GM18520 (cell line): ENCODE results near the gene COL5A3.

ENCODE experiments used
- ATAC-seq: cut with Tn5 transposase; IDR thresholded peaks from one replicate; pipeline ENCODE4 v1.9.1; 2021; ENCODE audit not compliant: unreplicated experiment

Gene COL5A3

DNA sequence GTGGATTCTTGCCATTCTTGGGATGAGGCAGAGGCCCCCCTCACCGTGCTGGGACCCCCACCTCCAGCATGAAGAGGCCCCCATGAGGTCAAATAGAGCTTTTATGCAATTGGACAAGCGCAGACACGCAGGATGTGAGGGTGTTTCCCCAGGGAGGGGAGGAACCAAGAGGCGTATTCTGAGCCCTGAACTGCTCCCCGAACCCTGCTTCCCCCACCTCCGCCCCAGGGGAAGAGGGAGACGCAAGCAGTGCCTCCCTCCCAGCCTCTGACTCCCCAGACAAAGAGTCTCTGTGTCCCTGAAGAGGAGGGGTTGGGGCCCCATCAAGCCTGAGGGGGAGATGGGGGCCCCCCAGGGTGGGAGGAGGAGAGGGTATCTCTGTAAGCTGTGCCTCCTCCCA is 1.7 kb upstream of the COL5A3 start:
- ATAC-seq, result no peak

DNA sequence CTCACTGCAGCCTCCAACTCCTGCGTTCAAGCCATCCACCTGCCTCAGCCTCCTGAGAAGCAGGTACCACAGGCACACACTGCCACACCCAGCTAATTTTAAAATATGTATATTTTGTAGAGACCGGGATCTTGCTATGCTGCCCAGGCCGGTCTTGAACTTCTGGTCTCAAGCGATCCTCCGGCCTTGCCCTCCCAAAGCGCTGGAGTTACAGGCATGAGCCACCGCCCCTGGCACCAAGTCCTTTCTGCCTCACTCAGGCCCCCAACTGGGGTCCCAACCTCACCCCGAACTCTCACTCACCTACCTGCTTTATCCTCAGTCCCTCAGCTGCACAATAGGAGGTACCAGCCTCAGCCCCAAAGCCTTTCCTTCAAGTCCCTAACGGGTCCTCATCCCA is 635 bp upstream of the COL5A3 start:
- ATAC-seq, result no peak

DNA sequence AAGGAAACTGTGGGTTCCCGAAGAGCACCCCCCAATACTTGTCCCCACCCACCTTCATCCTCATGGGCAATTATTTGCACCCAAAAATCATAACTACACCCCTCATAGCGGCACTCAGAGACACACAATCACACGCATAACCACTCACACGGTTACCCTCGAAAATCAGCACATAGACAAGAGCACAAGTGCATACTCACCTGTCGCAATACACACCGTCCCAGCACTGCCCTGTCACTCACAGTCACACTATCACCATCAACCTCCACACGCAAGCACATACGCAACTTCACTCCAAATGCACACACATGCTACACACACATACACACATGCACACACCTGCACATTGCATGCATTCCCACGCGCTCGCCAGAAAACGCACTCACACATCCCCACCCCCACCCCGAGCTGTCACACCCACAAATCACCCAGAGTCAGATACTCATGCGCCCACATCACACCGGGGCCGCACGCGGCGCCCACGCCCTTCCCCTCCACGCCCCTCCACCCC is 535 bp downstream of the COL5A3 start:
- ATAC-seq, result no peak

DNA sequence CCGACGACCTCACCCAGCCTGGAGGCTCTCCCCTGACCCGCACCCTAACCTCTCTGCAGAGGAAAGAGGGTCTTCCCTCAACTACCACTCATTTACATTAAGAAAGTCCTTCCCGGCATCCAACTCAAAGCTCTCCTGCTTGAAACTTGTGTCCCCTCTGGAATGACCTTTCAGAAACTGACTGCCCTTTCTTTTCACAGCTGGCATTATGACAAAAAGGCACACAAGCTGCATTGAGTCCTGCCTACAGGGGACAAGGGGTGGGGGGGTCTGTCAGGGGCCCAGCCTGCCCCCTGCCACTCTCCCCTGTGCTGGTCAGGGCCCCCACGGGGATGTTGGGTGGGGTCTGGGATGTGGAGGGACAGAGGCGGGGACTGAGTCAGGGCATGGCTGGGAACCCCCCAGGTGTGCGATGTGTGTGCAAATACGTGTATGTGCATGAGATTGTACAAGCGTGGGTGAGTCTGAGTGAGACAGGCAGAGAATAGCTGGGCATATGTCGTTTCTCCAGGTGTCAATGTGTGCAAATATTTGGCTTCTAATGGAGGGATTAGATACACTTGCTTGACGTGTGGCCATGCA is 2.0 kb downstream of the COL5A3 start:
- ATAC-seq, result no peak

DNA sequence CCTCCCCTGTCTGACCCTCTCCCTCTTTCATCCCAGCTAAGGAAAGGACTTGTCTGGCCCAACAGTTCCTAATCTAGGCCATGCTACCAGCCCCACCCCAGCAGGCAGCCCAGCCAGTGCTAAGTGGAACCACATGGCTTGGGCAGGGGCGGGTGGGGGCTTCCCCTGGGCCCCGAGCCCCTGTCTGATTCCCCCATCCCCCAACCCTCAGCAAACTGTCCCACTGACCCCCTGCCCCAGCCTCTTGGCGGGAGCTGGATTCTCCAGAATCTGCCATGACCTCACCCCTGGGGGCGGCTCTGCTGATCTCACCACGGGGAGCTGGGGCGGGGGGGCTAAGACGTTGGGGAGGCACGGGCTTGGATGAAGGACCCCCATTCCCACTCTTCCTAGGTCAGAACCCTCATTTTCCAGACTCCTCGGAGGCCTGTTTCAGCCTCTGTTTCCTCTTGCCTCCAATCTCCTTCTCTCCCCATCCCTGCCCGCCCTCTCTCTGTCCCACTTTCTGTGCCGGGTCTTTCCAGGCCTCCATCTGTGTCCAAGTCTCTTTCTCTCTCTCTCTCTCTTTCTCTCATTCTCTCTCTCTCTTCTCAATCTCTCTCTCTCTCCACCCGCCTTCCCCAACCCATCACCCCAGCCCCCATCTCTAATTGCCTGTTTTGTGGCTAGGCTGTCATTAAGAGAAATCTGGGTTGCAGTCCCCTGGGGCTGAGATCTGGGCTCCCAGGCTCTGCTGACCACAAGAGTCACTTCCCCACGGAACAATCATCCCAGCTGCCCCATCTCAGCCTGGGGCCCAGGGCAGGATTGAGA is 2.7 kb downstream of the COL5A3 start:
- ATAC-seq, result no peak

DNA sequence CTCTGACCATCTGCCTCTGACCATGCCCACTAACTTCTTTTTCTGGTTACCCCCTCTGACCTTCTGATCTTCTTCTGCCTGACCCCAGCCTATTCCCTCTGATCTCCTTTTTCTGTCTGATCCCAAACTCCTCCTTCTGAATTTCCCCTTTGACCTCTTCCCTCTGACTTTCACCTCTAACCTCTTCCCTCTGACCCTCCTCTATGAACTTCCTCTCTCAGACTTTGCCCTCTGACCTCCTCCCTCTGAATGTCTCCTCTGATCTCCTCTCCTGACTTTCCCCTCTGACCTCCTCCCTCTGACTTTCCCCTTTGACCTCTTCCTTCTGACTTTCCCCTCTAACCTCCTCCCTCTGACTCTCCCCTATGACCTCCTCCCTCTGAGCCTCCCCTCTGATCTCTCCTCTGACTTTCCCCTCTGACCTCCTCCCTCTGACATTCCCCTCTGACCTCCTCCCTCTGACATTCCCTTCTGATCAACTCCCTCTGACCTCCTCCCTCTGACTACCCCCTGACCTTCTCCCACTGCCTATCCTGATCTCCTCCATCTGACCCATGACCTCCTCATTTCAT is 3.5 kb downstream of the COL5A3 start:
- ATAC-seq, result no peak

DNA sequence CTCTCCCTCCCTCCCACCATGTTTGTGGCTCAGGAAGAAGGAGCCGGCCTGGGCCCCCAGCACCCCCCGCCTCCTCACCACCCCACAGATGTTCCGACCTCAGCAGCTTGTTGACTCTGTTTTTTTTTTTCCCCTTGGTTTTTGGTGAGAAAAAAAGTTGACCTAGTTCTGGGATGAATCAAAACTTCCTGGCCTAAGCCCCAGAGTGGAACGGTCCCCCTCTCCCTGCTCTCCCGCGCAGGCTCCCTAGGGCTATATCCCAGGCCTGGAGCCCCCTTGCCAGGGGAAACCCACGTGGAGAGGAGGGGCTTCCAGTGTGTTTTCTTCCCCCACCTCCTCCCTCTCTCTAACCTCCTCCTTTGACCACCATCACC is 4.0 kb downstream of the COL5A3 start:
- ATAC-seq, result no peak

DNA sequence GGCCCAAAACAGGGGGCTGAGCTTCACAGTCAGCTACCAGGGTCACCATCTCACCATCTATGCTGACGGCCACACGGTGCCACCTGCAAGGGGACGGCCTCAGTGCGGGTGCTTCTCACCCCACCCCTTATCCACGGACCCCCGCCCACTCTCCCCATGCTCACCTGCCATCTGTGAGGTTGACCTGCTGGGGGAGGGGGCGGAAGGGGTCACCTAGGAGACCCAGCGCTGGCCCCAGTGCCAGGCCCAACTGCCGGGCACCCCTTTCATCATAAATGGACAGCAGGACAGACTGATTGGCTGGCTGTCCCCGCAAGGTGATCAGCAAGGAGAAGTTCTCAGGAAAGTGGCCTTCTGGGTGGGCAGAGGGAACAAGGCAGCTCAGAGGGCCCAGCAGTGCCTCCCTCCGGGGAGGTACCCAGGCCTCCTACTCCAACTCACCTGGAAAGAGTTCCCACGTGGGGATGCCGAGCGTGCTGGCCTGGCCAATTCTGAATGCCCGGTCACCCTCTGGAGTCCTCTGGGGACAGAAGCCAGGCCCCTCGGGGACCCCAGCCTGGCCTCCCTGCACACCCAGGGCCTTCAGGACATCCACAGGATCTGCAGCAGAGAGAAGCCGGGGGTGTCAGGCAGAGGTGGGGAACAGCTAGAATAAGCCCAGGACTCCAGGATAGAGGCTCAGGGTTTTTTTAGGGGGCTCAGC is 4.5 kb downstream of the COL5A3 start:
- no peak for ATAC-seq

DNA sequence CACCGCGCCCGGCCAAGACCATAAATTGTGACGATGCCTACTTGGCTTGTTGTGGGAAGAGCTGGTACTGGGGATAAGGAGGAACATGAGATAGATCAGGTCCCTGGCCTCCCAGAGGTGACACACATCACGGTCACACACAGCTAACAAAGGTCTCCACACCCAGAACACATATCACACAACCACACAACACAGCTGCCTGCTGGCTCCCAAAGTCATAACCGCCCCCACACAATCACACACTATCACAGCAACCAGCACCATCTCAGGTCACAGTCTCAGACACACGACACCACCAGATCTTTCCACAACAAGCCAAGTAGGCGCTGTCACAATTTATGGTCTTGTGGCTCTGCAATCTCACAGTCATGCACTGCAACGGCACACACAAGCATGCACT is 5.7 kb downstream of the COL5A3 start:
- ATAC-seq, result no peak

DNA sequence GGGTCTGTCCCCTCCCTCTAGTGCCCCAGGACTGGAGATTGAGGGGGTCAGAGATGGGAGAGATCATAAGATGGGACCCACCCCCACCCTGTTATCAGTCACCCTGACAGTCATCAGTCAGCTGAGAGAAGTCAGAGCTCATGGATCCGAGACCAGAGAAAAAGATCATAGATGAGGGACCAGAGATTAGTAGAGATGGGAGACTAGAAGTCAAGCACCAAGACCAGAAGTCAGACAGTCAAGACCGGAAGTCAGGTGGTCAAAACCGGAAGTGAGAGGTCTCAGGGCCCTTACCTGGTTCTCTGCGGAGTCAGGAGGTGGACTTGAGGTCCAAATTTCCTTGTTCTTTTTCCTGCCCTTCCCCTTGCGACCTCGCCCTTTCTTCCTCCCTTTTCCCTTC is 7.0 kb downstream of the COL5A3 start:
- no peak for ATAC-seq

DNA sequence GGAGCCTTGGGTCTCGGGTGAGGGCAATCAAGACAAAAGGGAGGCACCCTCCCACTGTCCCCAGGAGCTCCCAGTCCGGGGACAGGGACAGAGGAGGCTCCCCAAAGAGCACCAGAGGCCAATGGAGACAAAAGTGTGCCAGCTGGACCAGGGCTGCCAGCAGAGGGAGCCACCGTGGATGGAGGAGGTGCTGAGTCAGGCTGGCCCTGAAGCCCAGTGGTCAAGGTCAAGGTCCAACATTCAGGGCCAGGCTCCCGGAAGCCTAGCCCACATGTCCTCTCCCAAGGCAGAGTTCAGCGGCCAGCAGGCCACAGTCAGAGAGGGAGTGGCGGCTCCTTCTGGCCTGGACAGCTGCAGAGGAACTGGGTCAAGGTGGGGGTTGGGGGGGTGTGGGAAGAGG is 8.4 kb downstream of the COL5A3 start:
- ATAC-seq, result no peak

DNA sequence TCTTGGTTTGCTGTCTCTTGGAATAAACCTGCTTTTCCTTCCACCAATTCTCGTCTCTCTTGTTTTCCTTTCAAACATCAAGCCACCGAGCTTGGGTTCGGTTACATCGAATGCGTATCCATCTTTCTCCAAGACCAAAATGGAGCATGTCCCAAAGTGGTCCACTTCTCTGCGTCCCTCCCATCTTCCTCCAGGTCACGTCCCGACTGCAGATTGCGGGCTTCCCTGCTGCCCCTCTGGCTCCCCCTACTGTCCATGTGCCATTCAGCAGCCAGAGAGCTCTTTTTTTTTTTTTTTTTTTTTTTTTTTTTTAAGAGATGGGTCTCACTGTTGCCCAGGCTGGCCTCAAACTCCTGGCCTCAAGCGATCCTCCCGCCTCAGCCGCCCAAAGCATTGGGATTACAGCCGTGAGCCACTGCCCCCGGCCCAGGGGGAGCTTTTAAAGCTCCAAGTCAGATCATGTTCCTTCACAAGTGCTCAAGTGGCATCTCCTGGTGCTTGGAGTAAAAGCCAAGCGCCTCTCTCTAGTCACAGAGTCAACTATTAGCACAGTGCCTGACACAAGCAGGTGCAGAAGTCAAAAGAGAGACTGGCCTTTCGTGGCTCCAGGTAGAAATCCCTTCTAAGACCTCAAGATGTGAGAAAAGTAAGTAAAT is 10.0 kb downstream of the COL5A3 start:
- ATAC-seq, result no peak

DNA sequence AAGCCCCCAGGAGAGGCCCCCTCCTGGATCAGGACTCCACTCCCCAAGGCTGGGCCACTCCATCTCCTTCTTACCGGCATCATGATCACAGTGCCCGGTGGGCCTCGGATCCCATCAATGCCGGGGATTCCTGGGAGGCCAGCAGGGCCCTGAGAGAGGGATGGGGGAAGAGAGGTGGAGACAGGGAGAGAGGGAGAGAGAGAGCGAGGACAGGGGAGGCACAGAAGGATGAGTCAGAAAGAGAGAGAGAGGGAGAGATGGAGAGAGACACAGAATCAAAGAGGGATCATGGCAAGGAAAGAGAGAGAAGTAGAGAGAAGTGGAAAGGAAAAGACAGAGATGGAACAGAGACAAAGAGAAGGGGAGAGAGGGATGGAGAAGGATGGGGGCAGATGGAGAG is 13.8 kb downstream of the COL5A3 start:
- no peak for ATAC-seq

DNA sequence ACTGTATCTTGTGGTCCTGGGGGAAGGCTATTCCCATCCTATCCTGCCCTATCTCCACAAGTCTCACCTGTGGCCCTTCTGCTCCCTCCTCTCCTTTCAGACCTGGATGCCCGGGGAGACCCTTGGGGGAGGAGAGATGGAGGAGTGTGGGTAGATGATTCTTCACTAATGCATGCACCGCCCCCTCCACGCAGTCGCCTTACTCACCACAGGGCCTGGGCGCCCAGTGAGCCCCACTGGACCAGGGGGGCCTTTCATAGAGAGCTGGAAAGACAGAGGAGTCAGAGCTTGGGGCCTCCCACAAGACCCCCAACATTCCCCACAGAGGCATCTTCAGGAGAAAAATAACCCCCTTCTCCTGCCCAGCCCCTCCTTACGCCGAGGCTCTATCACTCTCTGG is 14.3 kb downstream of the COL5A3 start:
- no peak for ATAC-seq

DNA sequence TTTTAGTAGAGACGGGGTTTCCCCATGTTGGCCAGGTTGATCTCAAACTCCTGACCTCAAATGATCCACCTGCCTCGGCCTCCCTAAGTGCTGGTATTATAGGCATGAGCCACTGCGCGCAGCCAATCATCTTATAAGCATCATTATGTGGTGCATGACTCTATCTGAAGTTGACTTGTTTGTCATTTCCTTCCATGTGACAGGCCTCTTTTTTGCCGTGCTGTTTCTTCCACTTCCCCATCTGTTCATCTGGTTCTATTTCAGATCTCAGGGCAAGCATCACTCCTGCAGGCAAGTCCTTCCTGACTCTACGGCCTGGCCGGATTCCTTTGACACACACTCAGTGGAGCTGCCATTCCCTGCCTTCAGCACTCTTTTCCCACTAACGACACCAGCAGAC is 15.2 kb downstream of the COL5A3 start:
- ATAC-seq, result no peak

DNA sequence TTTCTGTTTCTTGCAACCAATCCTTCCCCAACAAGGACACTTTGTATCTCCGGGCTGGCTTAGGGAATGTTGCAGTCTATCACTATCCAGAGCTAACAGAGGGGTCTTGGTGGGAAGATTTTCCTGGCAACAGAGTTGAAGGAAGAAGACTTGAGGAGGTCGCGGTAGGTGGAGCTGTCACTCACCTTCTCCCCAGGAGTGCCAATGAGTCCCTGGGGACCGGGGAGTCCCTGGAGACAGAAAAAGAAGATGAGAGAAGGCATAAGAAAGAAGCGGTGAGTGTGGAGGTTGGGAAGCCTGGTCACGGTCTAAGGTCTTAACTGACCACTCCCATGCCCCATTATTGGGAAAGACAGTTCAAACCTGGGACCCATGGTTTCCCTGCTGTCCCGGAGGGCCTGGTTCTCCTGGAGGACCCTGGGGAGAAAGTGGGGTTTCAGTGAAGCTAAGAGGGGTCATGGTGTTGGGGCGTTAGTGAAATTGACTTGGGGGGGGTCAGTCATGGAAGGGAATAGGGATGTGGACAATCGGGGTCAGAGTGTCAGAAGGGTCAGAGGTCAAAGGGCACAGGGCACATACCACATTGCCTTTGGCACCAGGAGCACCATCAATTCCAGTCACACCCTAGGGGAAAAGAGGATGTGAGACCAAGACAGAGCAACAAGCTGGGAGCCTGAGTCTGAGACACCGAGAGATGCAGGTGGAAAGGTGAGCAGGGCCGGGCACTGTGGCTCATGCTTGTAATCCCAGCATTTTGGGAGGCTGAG is 18.7 kb downstream of the COL5A3 start:
- no peak for ATAC-seq

DNA sequence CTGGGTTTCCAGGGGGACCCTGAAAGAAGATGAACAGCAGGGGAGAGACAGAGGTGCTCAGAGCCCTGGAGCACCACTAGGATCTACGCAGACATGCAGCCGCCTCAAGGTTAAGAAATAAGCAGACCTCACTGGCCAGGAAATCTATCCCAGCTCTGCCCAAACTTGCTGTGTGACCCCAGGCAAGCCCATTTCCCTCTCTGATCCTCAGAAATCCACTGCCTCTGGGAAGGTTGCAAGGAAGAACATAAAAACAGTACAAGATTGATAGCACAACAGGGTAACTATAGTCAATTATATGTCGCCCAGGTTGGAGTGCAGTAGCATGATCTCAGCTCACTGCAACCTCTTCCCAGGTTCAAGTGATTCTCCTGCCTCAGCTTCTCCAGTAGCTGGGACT is 20.8 kb downstream of the COL5A3 start:
- no peak for ATAC-seq

DNA sequence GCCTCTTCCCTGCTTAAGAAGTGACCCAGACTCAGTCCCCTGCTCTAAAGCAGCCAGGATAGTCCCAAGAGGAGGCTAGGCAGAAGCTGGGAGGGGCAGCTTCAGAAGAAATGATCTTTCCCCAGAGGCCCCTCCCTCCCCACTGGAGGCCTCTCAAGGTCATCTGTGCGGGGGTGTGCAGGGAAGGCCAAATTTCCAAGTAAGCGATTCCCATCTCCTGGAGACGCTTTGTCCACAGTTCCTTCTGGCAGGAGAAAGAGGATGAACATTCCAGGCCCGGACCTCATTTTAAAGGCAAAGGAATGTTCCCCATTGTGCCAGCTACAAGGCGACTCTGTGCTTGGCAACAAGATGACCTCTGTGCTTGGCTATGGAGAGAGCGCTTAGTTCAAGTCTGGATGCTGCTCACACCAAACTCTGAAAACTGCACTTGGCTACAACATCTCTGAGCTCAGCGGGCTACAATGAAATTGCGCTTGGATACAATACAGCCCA is 23.5 kb downstream of the COL5A3 start:
- ATAC-seq, result no peak

DNA sequence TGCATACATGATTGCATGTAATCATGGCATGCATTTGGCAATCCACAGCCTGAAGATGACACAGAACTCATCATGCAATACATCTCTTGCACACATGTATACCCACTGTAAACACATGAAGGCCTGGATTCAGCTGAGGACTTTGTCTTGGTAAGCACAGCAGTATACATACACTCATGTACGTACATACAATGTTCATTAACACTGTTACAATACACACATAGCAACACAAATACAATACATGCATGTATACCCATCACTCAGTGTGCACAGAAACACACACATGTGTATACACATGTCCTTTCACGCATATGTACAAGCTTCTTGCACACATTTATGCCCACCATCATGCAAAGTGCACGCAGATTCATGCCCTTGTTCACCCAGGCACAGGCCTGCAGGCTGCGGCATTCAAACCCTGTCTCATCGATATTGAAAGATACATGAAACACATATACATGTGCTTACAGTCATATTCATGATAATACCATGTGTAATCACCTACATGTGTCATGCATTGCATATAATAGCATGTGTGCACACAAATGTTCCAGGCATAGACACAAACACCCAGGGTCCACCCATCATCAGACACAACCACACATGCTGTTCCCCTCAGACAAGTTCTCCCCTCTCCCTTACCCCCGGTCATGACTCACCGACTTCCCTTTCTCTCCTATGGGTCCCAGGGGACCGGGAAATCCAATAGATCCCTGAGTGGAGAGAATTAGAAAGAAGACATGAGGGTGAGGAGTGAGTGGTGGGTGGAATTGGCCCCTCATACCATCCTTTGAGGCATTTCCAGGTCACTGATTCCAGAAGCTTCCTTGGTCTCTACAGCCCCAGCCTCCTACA is 28.7 kb downstream of the COL5A3 start:
- ATAC-seq, result no peak
